HUES48 (cell line): ENCODE data around the gene IDH2.
"Not testable (repeated sequence)": the region's sequence is repeated elsewhere in the genome, so short reads cannot be mapped to it uniquely, and the experiment has no call there.

Source experiments
- H3K27ac ChIP-seq: one replicate; pipeline ENCODE4 v1.7.0; 2013; ENCODE audit warnings: low read depth, low read length, inconsistent platforms
- H3K27me3 ChIP-seq: 2 replicates; pipeline ENCODE4 v1.6.1; 2013; ENCODE audit warnings: mild to moderate bottlenecking, low read length; ENCODE audit not compliant: control insufficient read depth, insufficient read depth
- H3K36me3 ChIP-seq: 2 replicates; pipeline ENCODE4 v1.6.1; 2013; ENCODE audit warnings: low read length; ENCODE audit not compliant: control insufficient read depth, insufficient read depth
- H3K4me1 ChIP-seq: 2 replicates; pipeline ENCODE4 v1.6.1; 2013; ENCODE audit warnings: mild to moderate bottlenecking, low read length; ENCODE audit not compliant: control insufficient read depth, insufficient read depth
- H3K4me3 ChIP-seq: 2 replicates; pipeline ENCODE4 v1.5.1; 2013; ENCODE audit warnings: mild to moderate bottlenecking, low read depth, low read length
- H3K9ac ChIP-seq: 2 replicates; pipeline ENCODE4 v1.6.1; 2013; ENCODE audit warnings: mild to moderate bottlenecking, low read depth, low read length, moderate library complexity
- H3K9me3 ChIP-seq: 2 replicates; pipeline ENCODE4 v1.6.1; 2013; ENCODE audit warnings: low read length; ENCODE audit not compliant: control insufficient read depth, insufficient read depth

The IDH2 gene

DNA sequence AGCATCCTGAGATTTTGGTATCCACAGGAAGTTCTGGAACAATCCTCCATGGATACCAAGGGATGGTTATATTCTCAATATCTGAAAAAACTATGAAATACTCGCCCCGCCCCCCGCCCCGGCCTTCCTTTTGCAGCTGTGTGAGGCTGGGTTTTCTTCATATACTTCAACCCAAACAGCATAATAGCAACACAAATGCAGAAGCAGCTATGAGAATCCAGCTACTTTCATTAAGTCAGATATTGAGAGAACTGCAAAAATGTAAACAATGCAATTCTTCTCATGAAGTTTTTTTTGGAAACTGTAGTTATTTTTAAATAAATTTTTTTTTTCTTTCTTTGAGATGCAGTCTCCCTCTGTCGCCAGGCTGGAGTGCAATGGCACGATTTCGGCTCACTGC is 10.9 kb upstream of the IDH2 start:
- no peaks in the 10 kb centered on the region for H3K4me1 ChIP-seq
- H3K27ac ChIP-seq, result no peak overlapping the region
- no peak overlapping the region for H3K9ac ChIP-seq
- H3K9me3 ChIP-seq, result peaks cover 11% of the 10 kb centered on the region
- no peaks in the 10 kb centered on the region for H3K36me3 ChIP-seq
- no peak overlapping the region for H3K4me3 ChIP-seq
- H3K27me3 ChIP-seq, result no peaks in the 10 kb centered on the region

DNA sequence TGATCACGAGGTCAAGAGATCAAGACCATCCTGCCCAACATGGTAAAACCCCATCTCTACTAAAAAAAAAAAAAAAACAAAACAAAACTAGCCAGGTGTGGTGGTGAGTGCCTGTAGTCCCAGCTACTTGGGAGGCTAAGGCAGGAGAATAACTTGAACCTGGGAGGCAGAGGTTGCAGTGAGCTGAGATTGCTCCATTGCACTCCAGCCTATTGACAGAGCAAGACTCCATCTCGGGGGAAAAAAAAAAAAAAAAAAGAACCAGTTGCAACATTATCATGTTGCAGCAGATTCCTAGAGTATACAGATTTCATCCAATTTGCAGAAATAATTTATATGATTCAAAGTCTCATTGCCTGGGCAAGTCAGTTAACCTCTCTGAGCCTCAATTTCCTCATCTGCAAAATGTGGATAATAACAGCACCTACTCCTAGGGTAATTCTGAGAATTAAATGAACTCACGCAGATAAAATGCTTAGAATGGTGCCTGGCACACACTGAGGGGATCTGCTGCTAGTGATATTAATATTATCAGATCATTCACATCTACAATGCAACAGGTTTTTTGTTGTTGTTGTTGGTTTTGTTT is 7.0 kb upstream of the IDH2 start:
- peaks cover 12% of the 10 kb centered on the region for H3K27me3 ChIP-seq
- not testable (repeated sequence) for H3K27ac ChIP-seq, H3K4me3 ChIP-seq, H3K9ac ChIP-seq, H3K36me3 ChIP-seq, H3K4me1 ChIP-seq, H3K9me3 ChIP-seq

DNA sequence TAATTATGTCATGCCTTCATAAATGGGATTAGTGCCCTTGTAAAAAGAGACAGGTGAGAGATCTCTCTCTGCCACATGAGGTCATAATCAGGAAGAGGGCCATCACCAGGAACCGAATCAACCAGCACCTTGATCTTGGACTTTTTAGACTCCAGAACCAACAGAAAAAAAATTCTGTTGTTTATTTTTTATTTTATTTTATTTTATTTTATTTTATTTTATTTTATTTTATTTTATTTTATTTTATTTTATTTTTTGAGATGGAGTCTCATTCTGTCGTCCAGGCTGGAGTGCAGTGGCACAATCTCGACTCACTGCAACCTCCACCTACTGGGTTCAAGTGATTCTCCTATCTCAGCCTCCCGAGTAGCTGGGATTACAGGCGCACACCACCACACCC is 5.8 kb upstream of the IDH2 start:
- peaks cover 25% of the 10 kb centered on the region for H3K27me3 ChIP-seq
- not testable (repeated sequence) for H3K4me1 ChIP-seq, H3K9ac ChIP-seq, H3K27ac ChIP-seq, H3K36me3 ChIP-seq, H3K4me3 ChIP-seq, H3K9me3 ChIP-seq

DNA sequence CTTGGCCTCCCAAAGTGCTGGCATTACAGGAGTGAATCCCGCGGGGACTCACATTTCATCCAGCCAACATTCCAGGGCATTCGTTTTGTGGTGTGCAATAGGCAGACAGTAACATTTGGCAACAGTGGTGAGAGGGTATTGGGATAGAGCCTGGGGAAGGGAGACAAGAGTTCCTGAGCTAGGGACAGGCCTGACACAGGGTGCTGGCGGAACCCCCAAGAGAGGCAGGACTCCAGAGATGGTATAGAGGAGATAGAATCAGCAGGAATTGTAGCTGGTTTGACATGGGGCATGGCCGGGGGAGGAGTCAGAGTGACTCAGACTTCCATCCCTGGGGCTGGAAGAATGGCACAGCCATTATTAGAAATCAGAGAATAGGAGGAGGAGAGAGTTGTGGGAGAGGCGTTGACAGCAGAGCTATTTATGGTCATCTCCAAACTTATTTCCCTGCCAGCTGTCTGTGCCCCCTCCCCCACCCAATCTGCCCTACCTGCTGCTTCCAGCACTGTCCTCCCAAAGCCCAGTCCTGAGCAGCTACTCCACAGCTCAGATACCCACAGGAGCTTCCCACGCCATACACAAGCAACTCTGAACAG is 4.4 kb upstream of the IDH2 start:
- Histone ChIP-seq H3K27me3 (peaks cover 25% of the 10 kb centered on the region), H3K27ac (peak overlapping the region; percentile 18), H3K4me1 (peaks cover 6% of the 10 kb centered on the region), H3K9ac (no peak overlapping the region), H3K9me3 (no peaks in the 10 kb centered on the region), H3K4me3 (no peak overlapping the region), H3K36me3 (no peaks in the 10 kb centered on the region)

DNA sequence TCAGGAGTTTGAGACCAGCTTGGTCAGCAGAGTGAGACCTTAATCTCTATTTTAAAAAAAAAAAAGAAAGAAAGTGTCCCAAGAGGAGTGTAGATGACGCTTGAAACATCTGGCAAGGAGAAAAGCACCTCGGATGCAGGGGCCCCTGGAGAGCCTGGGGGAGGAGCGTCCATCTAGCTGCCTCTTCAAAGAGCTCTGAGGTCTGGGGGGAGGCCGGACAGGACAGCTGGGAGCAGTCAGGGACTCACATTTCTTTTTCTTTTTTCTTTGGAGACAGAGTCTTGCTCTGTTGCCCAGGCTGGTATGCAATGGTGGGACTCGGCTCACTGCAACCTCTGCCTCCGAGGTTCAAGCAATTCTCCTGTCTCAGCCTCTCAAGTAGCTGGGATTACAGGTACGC is 3.3 kb upstream of the IDH2 start:
- Histone ChIP-seq H3K4me1 (peaks cover 9% of the 10 kb centered on the region), H3K9me3 (no peaks in the 10 kb centered on the region), H3K27ac (no peak overlapping the region), H3K27me3 (peaks cover 27% of the 10 kb centered on the region), H3K4me3 (no peak overlapping the region), H3K36me3 (no peaks in the 10 kb centered on the region), H3K9ac (no peak overlapping the region)

GRCh38 chr15:90104551-90104950 is 2.3 kb upstream of the IDH2 start:
- peaks cover 27% of the 10 kb centered on the region for H3K27me3 ChIP-seq
- H3K9ac ChIP-seq, result no peak overlapping the region
- no peak overlapping the region for H3K4me3 ChIP-seq
- H3K4me1 ChIP-seq, result peaks cover 9% of the 10 kb centered on the region
- H3K9me3 ChIP-seq, result no peaks in the 10 kb centered on the region
- H3K27ac ChIP-seq, result no peak overlapping the region
- no peaks in the 10 kb centered on the region for H3K36me3 ChIP-seq

- Histone ChIP-seq H3K4me1 (peaks cover 9% of the 10 kb centered on the region), H3K27ac (no peak overlapping the region)
Observed at GRCh38 chr15:90103701-90104329, 1.5 kb upstream of the IDH2 start.

DNA sequence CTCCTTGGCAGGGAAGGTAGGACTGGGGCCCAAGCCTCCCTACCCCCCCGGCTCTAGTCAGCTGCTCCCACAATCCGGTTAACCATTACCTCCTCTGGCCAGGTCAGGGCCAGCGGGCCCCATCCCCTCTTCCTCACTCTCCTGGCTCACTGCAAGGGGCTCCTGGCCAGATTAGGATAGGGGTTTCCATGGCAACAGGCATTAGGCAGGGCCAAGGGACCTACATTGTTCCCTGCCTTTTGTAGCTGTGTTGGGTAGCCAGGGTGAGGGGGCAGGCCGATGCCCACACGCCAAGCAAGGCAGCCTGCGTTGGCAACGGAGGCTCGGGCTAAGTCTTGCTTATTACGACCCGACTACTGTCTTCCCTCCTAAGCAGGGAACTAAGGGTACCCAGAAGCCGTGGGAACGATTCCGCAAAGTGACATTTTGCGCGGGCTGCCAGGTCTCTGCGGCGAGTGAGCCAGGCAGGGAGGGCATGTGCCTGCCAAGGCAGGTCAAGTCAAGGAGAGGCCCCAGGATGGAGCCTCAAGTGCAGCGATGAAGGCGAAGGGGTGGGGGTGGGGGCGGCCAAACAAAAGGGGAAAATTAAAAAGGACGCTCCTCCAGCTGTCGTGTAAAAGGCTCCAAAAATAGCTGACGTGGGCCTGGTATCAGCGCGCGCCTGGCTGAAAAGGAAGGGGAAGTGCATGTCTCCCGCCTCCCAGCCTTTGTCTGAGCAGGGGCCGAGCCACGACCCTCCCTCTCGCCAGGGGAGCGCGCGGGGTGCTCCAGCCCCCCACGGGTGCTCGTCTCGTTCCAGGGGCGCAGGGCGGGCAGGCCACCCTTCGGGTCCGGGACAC is 919 bp downstream of the IDH2 start:
- peak overlapping the region; percentile 84 for H3K4me3 ChIP-seq
- H3K9ac ChIP-seq, result peak overlapping the region; percentile 70; the same call in 1 of the 2 replicates
- no peaks in the 10 kb centered on the region for H3K36me3 ChIP-seq
- no peaks in the 10 kb centered on the region for H3K9me3 ChIP-seq
- H3K4me1 ChIP-seq, result peaks cover 7% of the 10 kb centered on the region
- H3K27ac ChIP-seq, result no peak overlapping the region
- peaks cover 27% of the 10 kb centered on the region for H3K27me3 ChIP-seq

More at GRCh38 chr15:90103701-90104329, 1.5 kb upstream of the IDH2 start:
- H3K4me3 ChIP-seq, result no peak overlapping the region
- H3K9me3 ChIP-seq, result no peaks in the 10 kb centered on the region
- no peak overlapping the region for H3K9ac ChIP-seq
- no peaks in the 10 kb centered on the region for H3K36me3 ChIP-seq
- peaks cover 27% of the 10 kb centered on the region for H3K27me3 ChIP-seq

DNA sequence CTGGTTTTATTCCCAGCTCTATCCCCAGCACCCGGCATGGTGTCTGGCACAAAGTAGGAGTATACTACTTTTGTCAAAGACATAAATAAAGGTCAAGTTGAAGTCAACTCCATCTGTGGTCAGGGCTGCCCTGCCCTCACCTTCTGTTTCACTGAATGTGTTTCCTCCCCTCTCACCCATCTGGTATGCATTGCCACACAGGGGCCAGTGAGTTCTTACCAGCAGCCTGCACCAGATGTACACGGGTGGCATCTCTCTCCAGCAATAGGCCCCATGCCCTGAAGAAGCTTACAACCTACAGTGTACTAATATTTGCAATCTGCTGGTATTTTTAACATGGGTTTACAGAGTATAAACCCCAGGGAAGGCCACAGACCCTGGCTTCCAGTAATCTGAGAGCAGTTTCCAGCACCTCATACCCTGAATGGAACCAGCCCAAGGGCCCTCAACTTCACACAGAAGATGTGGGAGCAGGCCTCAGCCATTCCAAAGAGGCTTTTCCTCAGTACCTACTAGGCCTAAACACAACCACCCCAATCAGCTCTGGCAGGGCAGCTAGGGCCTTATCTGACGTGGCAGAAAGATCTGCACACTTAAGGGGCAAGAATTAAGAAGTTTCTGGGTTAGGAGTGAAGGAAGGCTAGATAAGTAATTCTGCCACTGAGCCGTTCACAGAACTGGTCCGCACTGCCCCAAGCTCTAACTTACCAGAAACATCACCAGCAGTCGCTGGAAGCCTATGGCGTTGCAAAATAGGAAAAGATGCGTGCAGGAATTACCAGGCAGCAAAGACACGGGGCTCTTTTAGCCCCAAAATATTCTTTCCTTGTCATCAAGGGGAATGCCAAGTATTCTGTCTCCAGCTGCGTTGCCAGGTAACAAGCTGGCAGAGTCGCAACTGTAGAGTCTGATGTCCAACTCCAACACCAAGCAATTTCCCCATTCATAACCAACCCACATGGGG is 2.1 kb downstream of the IDH2 start:
- Histone ChIP-seq H3K4me3 (no peak overlapping the region), H3K27ac (no peak overlapping the region)

GRCh38 chr15:90099072-90099867 is 3.0 kb downstream of the IDH2 start:
- H3K4me1 ChIP-seq, result peaks cover 7% of the 10 kb centered on the region
- H3K9me3 ChIP-seq, result no peaks in the 10 kb centered on the region
- H3K9ac ChIP-seq, result no peak overlapping the region
- H3K27ac ChIP-seq, result no peak overlapping the region
- H3K36me3 ChIP-seq, result no peaks in the 10 kb centered on the region
- H3K4me3 ChIP-seq, result no peak overlapping the region
- H3K27me3 ChIP-seq, result peaks cover 15% of the 10 kb centered on the region

More for the DNA sequence above, 2.1 kb downstream of the IDH2 start:
- H3K9ac ChIP-seq, result no peak overlapping the region
- H3K4me1 ChIP-seq, result peaks cover 7% of the 10 kb centered on the region
- H3K36me3 ChIP-seq, result no peaks in the 10 kb centered on the region
- H3K9me3 ChIP-seq, result no peaks in the 10 kb centered on the region
- H3K27me3 ChIP-seq, result peaks cover 24% of the 10 kb centered on the region
